ENCODE data around the gene CXCR3.

The CXCR3 gene

GRCh38 chrX:71619193-71619592 lies 882 bp upstream of the CXCR3 start:
- no peaks in the 10 kb centered on the region for H3K79me2 ChIP-seq
- H3K4me1 ChIP-seq = no peaks in the 10 kb centered on the region
- no peaks in the 10 kb centered on the region for H3K9me3 ChIP-seq (ENCODE audit: control insufficient read depth, low read length)
- H2AFZ ChIP-seq = no peak overlapping the region
- H3K27me3 ChIP-seq (ENCODE audit: control insufficient read depth, insufficient read depth, low read length) = no peaks in the 10 kb centered on the region
- H3K27ac ChIP-seq = no peak overlapping the region
- H3K4me2 ChIP-seq (ENCODE audit: low read length) = no peak overlapping the region
- H3K36me3 ChIP-seq (ENCODE audit: control insufficient read depth, insufficient read depth, low read length) = no peaks in the 10 kb centered on the region
- H3K4me3 ChIP-seq (ENCODE audit: low read depth, low read length) = no peak overlapping the region
- no peak for TF ChIP-seq CTCF (IDR thresholded peaks at IDR 0.05)
- no peak overlapping the region for H3K9ac ChIP-seq

GRCh38 chrX:71618787-71619186 lies 476 bp upstream of the CXCR3 start:
- H3K27ac ChIP-seq = no peak overlapping the region

GRCh38 chrX:71617742-71618141 lies 569 bp downstream of the CXCR3 start:
- no peaks in the 10 kb centered on the region for H3K79me2 ChIP-seq
- no peak overlapping the region for H3K4me2 ChIP-seq (ENCODE audit: low read length)
- H2AFZ ChIP-seq = no peak overlapping the region
- H3K27me3 ChIP-seq (ENCODE audit: control insufficient read depth, insufficient read depth, low read length) = no peaks in the 10 kb centered on the region
- no peak overlapping the region for H3K9ac ChIP-seq
- TF ChIP-seq CTCF (IDR thresholded peaks at IDR 0.05) = no peak
- no peaks in the 10 kb centered on the region for H3K9me3 ChIP-seq (ENCODE audit: control insufficient read depth, low read length)
- H3K4me1 ChIP-seq = no peaks in the 10 kb centered on the region
- no peak overlapping the region for H3K27ac ChIP-seq
- H3K4me3 ChIP-seq (ENCODE audit: low read depth, low read length) = no peak overlapping the region
- H3K36me3 ChIP-seq (ENCODE audit: control insufficient read depth, insufficient read depth, low read length) = no peaks in the 10 kb centered on the region

More at GRCh38 chrX:71618787-71619186, 476 bp upstream of the CXCR3 start:
- no peak for TF ChIP-seq CTCF (IDR thresholded peaks at IDR 0.05)
- Histone ChIP-seq H3K4me3 (ENCODE audit: low read depth, low read length) (no peak overlapping the region), H3K4me2 (ENCODE audit: low read length) (no peak overlapping the region), H3K27me3 (ENCODE audit: control insufficient read depth, insufficient read depth, low read length) (no peaks in the 10 kb centered on the region), H2AFZ (no peak overlapping the region), H3K4me1 (no peaks in the 10 kb centered on the region), H3K36me3 (ENCODE audit: control insufficient read depth, insufficient read depth, low read length) (no peaks in the 10 kb centered on the region), H3K9me3 (ENCODE audit: control insufficient read depth, low read length) (no peaks in the 10 kb centered on the region), H3K9ac (no peak overlapping the region), H3K79me2 (no peaks in the 10 kb centered on the region)

- H3K4me1 ChIP-seq = no peaks in the 10 kb centered on the region
- no peak overlapping the region for H3K9ac ChIP-seq
- H3K36me3 ChIP-seq (ENCODE audit: control insufficient read depth, insufficient read depth, low read length) = no peaks in the 10 kb centered on the region
- H3K27me3 ChIP-seq (ENCODE audit: control insufficient read depth, insufficient read depth, low read length) = no peaks in the 10 kb centered on the region
- no peaks in the 10 kb centered on the region for H3K79me2 ChIP-seq
- H3K9me3 ChIP-seq (ENCODE audit: control insufficient read depth, low read length) = no peaks in the 10 kb centered on the region
- H3K4me2 ChIP-seq (ENCODE audit: low read length) = no peak overlapping the region
- TF ChIP-seq CTCF (IDR thresholded peaks at IDR 0.05) = no peak
- H3K4me3 ChIP-seq (ENCODE audit: low read depth, low read length) = no peak overlapping the region
- H2AFZ ChIP-seq = no peak overlapping the region
- no peak overlapping the region for H3K27ac ChIP-seq
Observed at GRCh38 chrX:71616672-71617529, 1.4 kb downstream of the CXCR3 start.

GRCh38 chrX:71615954-71616353 lies 2.4 kb downstream of the CXCR3 start:
- no peak overlapping the region for H2AFZ ChIP-seq
- H3K9me3 ChIP-seq (ENCODE audit: control insufficient read depth, low read length) = no peaks in the 10 kb centered on the region
- no peak overlapping the region for H3K4me2 ChIP-seq (ENCODE audit: low read length)
- no peaks in the 10 kb centered on the region for H3K27me3 ChIP-seq (ENCODE audit: control insufficient read depth, insufficient read depth, low read length)
- H3K79me2 ChIP-seq = no peaks in the 10 kb centered on the region
- no peak for TF ChIP-seq CTCF (IDR thresholded peaks at IDR 0.05)
- no peak overlapping the region for H3K27ac ChIP-seq
- no peak overlapping the region for H3K9ac ChIP-seq
- H3K36me3 ChIP-seq (ENCODE audit: control insufficient read depth, insufficient read depth, low read length) = no peaks in the 10 kb centered on the region
- no peaks in the 10 kb centered on the region for H3K4me1 ChIP-seq
- no peak overlapping the region for H3K4me3 ChIP-seq (ENCODE audit: low read depth, low read length)

Measured in parathyroid adenoma (tissue), 2 donors.